Measurements from ENCODE around the gene MAPK8IP1.

The MAPK8IP1 gene

GRCh38 chr11:45927684-45928413 is 42.4 kb downstream of the MAPK8IP1 start:
- DNase-seq, result no peak

GRCh38 chr11:45928535-45929215 is 43.2 kb downstream of the MAPK8IP1 start:
- DNase-seq, result no peak

GRCh38 chr11:45929486-45930030 is 44.1 kb downstream of the MAPK8IP1 start:
- DNase-seq, result no peak

DNA sequence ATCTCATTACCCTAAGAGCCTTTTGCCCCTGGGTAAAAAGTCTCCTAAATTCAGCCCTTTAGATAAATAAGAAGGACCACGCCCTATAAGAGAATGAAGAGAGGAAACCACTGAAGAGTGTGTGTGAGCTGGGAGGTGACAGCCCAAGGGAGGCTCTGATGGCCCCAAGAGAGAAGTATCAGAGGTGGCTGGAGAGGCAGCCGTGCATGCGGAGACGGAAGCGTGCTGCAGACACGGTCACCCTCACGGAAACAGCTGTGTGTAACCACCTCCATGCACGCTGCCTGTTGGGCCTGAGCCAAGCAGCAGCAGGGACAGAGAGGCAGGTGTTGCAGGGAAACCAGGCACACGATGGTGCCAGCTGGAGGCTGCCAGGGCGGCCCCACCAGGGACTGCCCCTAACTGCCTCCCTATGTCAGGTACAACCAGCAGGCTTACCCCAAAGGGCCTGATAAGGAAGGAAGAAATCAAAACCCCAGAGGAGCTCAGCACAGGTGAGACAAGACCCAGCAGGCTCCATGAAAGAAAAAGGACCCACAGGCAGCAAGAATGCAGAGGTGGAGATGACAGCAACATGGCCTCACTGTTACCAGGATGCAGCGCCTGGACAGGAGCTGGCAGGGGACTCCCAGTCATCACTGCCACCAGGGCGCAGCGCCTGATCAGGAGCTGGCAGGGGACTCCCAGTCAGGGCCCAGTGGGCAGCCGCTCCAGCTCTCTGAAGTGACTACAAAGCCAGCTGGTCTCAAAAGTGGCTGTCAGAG is 44.8 kb downstream of the MAPK8IP1 start:
- DNase-seq, result no peak

GRCh38 chr11:45930951-45931570 is 45.6 kb downstream of the MAPK8IP1 start:
- no peak for DNase-seq

DNA sequence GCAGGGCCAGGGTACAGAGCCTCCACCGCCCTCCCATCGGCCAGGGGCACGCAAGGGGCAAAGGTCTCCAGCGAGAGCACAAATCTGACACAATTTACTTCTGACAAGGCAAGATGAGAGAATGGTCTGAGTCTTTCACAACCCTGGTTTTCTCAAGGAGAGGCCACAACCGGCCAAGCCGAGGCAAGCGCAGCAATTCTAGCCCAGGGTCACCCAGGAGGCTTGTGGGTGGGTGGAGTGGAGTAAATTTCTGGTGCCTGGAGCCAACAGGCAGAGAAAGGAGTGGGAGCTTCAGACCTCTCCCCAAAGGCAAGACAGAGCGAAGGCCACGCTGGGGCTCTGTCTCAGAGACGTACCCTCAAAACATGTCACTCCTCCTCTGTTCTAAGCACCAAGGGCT is 46.3 kb downstream of the MAPK8IP1 start:
- DNase-seq, result no peak

- no peak for DNase-seq
Observed at GRCh38 chr11:45932217-45932616, 46.8 kb downstream of the MAPK8IP1 start.

DNA sequence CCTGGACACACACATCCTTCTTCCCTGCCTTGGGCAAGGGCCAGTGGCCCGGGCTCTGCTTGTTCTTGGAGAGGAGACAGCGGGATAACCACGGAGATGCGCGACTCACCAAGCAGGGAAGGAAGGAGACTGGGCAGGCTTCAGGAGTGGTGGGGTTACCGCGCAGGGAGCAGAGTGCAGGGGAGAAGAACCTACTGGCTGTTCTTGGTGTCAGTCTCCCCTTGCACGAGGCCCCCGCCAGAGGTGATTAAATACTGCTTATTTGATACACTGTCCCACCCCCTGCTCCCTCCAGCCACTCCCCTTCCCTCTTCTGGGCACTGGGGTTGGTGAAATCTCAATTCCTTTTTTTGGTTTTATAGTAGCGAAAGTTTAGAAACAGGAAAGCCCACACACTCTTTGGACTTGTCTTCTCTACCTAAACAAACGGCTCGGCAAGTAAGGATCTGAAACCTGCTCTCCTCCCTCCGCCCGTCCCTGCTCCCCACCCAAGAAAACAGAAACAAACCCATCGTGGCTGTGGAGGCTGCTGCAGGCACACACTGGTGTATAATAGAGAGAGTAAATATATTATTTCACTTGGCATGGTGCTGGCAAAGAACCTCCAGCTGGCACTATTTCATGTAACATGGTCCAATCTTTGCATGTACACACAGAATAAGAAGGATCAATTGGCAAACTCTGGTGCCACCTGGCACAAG is 47.8 kb downstream of the MAPK8IP1 start:
- DNase-seq, result no peak

- DNase-seq, result no peak
Observed at GRCh38 chr11:45933846-45934579, 48.6 kb downstream of the MAPK8IP1 start.

GRCh38 chr11:45934580-45935318 is 49.3 kb downstream of the MAPK8IP1 start:
- no peak for DNase-seq

- DNase-seq, result no peak
Observed at GRCh38 chr11:45935349-45936064, 50.1 kb downstream of the MAPK8IP1 start.

DNA sequence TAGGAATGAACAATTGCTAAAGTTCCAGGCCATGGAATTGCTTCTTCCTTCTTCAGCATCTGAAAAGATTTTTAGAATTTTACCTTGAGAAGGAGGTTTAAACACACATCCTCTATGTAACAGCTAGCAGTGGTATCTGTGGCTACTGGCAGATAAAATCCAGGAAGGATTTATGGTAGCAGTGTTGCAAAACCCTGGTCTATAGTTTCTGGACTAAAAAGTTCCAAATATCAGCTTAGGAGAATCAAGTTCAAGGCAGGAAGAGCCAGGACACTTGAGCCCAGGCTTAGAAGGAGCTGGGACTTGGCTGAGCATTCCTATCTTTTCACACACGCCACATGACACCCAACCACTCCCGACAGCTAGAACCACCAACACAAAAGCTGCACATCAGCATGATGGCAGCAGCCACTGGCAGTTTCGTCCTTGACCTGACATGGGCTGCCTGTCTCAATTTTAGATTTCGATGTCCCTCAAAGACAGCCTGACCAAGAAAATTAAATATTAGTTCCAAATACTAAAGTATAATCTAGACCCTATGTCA is 51.1 kb downstream of the MAPK8IP1 start:
- DNase-seq, result no peak

DNA sequence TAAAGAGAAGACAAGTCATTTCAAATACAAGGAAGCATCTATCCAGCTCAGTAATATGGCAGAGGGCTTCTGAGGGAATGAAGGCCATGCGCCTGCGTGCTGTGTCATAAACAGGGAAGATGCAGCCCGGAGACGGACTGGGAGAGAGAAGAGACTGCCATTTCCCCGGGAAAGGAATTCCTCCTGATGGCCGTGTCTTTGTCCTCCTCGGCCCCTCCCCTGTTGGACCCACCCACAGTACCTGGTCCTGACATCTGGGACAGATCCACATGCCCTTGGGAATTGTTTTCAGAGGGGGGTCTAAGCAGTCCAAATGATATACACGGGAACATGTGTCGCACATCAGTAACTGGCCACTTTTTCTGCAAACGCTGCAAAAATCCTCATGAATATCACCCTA is 52.5 kb downstream of the MAPK8IP1 start:
- no peak for DNase-seq

DNA sequence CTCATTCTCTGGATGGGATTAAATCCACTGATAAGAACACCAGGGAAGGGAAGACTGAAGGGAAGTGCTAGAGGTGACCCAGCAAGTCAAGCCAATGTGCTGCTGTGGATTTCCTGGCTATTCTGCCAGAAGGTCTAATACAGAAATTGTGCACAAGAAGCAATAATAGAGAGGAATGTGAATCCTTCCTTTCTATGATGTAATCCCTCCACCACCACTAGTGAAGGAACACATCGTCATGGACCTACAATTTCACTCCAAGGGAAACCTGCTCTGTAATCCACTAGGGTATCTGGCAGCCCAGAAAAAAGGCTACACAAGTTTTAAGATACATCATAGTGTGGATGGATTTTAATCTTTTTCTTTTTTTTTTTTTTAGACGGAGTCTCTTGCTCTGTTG is 54.4 kb downstream of the MAPK8IP1 start:
- DNase-seq, result no peak

- no peak for DNase-seq
Observed at GRCh38 chr11:45941285-45941684, 55.8 kb downstream of the MAPK8IP1 start.

DNA sequence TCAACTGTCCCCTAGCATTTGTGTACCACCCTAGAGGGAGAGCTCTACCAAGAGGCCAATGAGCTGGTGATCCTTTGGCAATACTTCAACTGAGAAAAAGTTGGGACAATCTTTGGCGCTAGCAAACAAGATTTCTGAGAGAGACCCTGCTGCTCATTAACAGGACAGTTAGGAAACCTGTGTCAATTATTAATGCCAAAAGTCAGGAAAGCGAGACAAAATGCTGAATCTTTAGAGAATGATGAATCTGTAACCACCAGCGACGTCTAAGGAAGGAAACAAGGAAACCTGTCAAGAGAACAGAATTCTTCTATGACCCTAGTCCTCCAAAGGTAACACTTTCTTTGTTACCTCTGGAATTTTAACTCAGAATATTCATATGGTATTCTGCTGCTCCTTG is 56.9 kb downstream of the MAPK8IP1 start:
- no peak for DNase-seq

- DNase-seq, result no peak
Observed at GRCh38 chr11:45945397-45945999, 60.0 kb downstream of the MAPK8IP1 start.

DNA sequence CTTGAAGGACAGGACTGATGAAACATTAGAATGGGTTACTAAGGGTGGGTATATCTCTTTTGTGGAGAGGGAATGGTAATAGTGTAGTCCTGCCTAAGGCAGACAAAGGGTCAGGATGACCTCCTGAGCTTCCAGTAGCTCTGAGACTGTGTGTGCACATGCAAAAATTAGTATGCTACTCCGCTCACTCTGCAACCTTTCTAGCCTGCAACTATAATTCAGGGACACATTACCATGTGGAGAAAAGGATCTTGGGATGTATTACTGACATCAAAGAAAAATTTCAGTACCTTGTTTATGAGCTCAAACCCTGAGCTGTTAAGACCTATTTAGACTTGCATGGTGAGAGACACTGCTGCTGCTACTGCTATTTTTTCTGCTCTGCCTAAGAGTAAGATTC is 62.4 kb downstream of the MAPK8IP1 start:
- DNase-seq, result no peak

DNA sequence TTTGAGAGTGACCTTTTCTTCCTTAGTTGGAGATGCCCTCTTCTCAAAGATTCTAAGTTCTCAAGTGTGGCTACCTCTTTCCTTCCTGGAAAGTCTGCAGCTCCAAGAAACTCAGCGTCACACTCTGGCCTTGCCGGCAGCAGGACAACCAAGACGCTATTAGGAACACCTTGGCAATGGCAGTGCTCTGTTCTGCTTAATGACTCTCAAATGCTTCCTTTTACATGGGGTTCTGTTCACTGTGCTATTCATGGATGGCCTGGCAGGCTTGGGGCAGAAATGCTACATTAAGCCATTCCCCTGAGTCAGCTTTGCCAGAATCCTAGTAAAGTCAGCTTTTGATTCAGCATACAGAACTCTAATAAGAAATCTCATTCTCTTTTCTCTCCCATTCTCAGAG is 62.9 kb downstream of the MAPK8IP1 start:
- no peak for DNase-seq

GRCh38 chr11:45949992-45950407 is 64.5 kb downstream of the MAPK8IP1 start:
- no peak for DNase-seq

All from retina (tissue), 1 donor.